Caco-2 (cell line): ENCODE measurements around the gene TAF15. TPM values are rescaled to one million over a fixed set of nuclear protein-coding genes. Genes with fewer than 3 reads are reported as not detected.

Source experiments
- BruUV-seq: library from RNA; stranded (reverse); fragments of 400-500 nt; replicated peaks from 2 replicates; lab custom pipeline; 2021; lab: Mats Ljungman, UMichigan
- CTCF ChIA-PET: fragments of 300-600 bp; sonication (Branson Sonifier 250); formaldehyde crosslinking; loops from one replicate; lab custom pipeline; 2022; ENCODE audit warnings: antibody characterized with exemption; lab: Charles Lee
- POLR2A ChIA-PET: fragments of 300-600 bp; sonication (Branson Sonifier 250); formaldehyde crosslinking; loops from one replicate; lab custom pipeline; 2022; ENCODE audit warnings: antibody characterized with exemption; lab: Charles Lee
- DNase-seq, 2 experiments: peaks; one replicate each; pipeline versions ENCODE4 v3.0.0 to v3.0.0-alpha.2; 2020 to 2022
- H3K27me3 ChIP-seq: replicated peaks from 2 replicates; pipeline ENCODE4 v1.6.0; 2011; ENCODE audit warnings: low read length; ENCODE audit not compliant: control insufficient read depth, insufficient read depth
- H3K36me3 ChIP-seq: 2 replicates; pipeline ENCODE4 v1.5.1; 2011; ENCODE audit warnings: low read length; ENCODE audit not compliant: control insufficient read depth, insufficient read depth
- H3K4me1 ChIP-seq: fragments of 250-450 bp; sonication (Bioruptor Pico); 2 replicates; pipeline ENCODE4 v1.5.1; 2020; ENCODE audit warnings: mild to moderate bottlenecking
- H3K4me3 ChIP-seq: 2 replicates; pipeline ENCODE4 v1.5.1; 2011; ENCODE audit warnings: low read depth, mild to moderate bottlenecking, control low read depth, low read length
- H3K9me3 ChIP-seq: fragments of 250-450 bp; sonication (Bioruptor Pico); 2 replicates; pipeline ENCODE4 v1.5.1; 2020; ENCODE audit warnings: mild to moderate bottlenecking, moderate library complexity
- H3K27ac Mint-ChIP-seq: one replicate; pipeline ENCODE4 v1.8.0; 2022; ENCODE audit warnings: mixed read lengths; ENCODE audit not compliant: unreplicated experiment
- H3K27me3 Mint-ChIP-seq: one replicate; pipeline ENCODE4 v1.8.0; 2022; ENCODE audit warnings: mixed read lengths; ENCODE audit not compliant: insufficient read depth, unreplicated experiment
- H3K36me3 Mint-ChIP-seq: one replicate; pipeline ENCODE4 v1.8.0; 2022; ENCODE audit warnings: mild to moderate bottlenecking, mixed read lengths; ENCODE audit not compliant: insufficient read depth, unreplicated experiment
- H3K4me1 Mint-ChIP-seq: one replicate; pipeline ENCODE4 v1.8.0; 2022; ENCODE audit warnings: low read depth, mixed read lengths; ENCODE audit not compliant: unreplicated experiment
- H3K4me3 Mint-ChIP-seq: one replicate; pipeline ENCODE4 v1.8.0; 2022; ENCODE audit warnings: mild to moderate bottlenecking, moderate library complexity, mixed read lengths; ENCODE audit not compliant: unreplicated experiment
- H3K9me3 Mint-ChIP-seq: one replicate; pipeline ENCODE4 v1.8.0; 2022; ENCODE audit warnings: mixed read lengths; ENCODE audit not compliant: unreplicated experiment
- CTCF ChIP-seq, 2 experiments: fragments of 200-600 bp in 1 of 2; IDR thresholded peaks; 1 replicate in 1 of 2; 2 replicates in 1 of 2; pipeline versions ENCODE4 v1.5.1 to v1.8.0; 2011 to 2022; ENCODE audit warnings: antibody characterized with exemption in 1 of 2, control low read depth in 1 of 2, inconsistent platforms in 1 of 2, low read depth in 1 of 2, low read length in 1 of 2, mild to moderate bottlenecking in 1 of 2, moderate library complexity in 1 of 2; ENCODE audit not compliant: insufficient read depth in 1 of 2, severe bottlenecking in 1 of 2, unreplicated experiment in 1 of 2
- intact Hi-C: fragments of 100-400 bp; cut with micrococcal nuclease; formaldehyde crosslinking; loops from one replicate; pipeline ENCODE4 v1.10.0; 2022; ENCODE audit not compliant: unreplicated experiment
- total RNA-seq: library from RNA; stranded (reverse); gene quantifications from 2 replicates; pipeline ENCODE4 v1.2.3, GENCODE V29; 2022

Gene TAF15
- total RNA-seq, 1 experiment from 2014 or later: 350 TPM

GRCh38 chr17:35844547-35844946 is 35.3 kb downstream of the TAF15 start:
- peaks cover 87% of the 10 kb centered on the region for H3K36me3 Mint-ChIP-seq
- Histone ChIP-seq H3K9me3 (no peaks in the 10 kb centered on the region), H3K4me1 (no peaks in the 10 kb centered on the region), H3K36me3 (peaks cover 3% of the 10 kb centered on the region), H3K4me3 (no peak overlapping the region), H3K27me3 (no peaks in the 10 kb centered on the region)
- H3K9me3 Mint-ChIP-seq: no peaks in the 10 kb centered on the region
- POLR2A ChIA-PET: no interaction called here
- intact Hi-C loops: no loop called here
- TF ChIP-seq CTCF (IDR thresholded peaks at IDR 0.05; ENCODE audit: insufficient read depth in 1 of 2, low read depth in 1 of 2, low read length in 1 of 2, severe bottlenecking in 1 of 2, unreplicated experiment in 1 of 2): no peak
- no peak for DNase-seq
- no peak overlapping the region for H3K4me3 Mint-ChIP-seq
- H3K27ac Mint-ChIP-seq: no peak overlapping the region
- BruUV-seq: TSS peak; percentile 90
- no peaks in the 10 kb centered on the region for H3K4me1 Mint-ChIP-seq
- H3K27me3 Mint-ChIP-seq: no peaks in the 10 kb centered on the region
- CTCF ChIA-PET: no interaction called here

GRCh38 chr17:35846055-35846809 is 36.9 kb downstream of the TAF15 start:
- Histone ChIP-seq H3K9me3 (no peaks in the 10 kb centered on the region), H3K27me3 (no peaks in the 10 kb centered on the region), H3K4me1 (no peaks in the 10 kb centered on the region), H3K4me3 (no peak overlapping the region), H3K36me3 (peaks cover 7% of the 10 kb centered on the region)
- DNase-seq: no peak
- Mint-ChIP-seq H3K36me3 (peaks cover 87% of the 10 kb centered on the region), H3K27me3 (no peaks in the 10 kb centered on the region), H3K4me1 (no peaks in the 10 kb centered on the region), H3K9me3 (no peaks in the 10 kb centered on the region), H3K27ac (no peak overlapping the region), H3K4me3 (no peak overlapping the region)
- CTCF ChIA-PET: interaction anchor here (1.1 kb wide), 1 partner anchor 60 kb away, joined by 3 read pairs; no protein-coding TSS in a partner anchor
- no peak for TF ChIP-seq CTCF (IDR thresholded peaks at IDR 0.05; ENCODE audit: insufficient read depth in 1 of 2, low read depth in 1 of 2, low read length in 1 of 2, severe bottlenecking in 1 of 2, unreplicated experiment in 1 of 2)
- POLR2A ChIA-PET: no interaction called here
- intact Hi-C loops: loop anchor here (5.0 kb wide), 1 partner anchor 86 kb away; the partner anchor contains the start of gene RDM1
- BruUV-seq: no TSS peak

GRCh38 chr17:35847006-35847405 is 37.7 kb downstream of the TAF15 start:
- intact Hi-C loops: loop anchor here (5.0 kb wide), 1 partner anchor 85 kb away; the partner anchor contains the start of gene RDM1
- POLR2A ChIA-PET: no interaction called here
- Mint-ChIP-seq H3K9me3 (no peaks in the 10 kb centered on the region), H3K27ac (no peak overlapping the region), H3K4me1 (no peaks in the 10 kb centered on the region), H3K4me3 (no peak overlapping the region), H3K27me3 (no peaks in the 10 kb centered on the region), H3K36me3 (peaks cover 84% of the 10 kb centered on the region)
- Histone ChIP-seq H3K36me3 (peaks cover 7% of the 10 kb centered on the region), H3K4me3 (no peak overlapping the region), H3K4me1 (no peaks in the 10 kb centered on the region), H3K9me3 (no peaks in the 10 kb centered on the region), H3K27me3 (no peaks in the 10 kb centered on the region)
- CTCF ChIA-PET: interaction anchor here (1.1 kb wide), 1 partner anchor 60 kb away, joined by 3 read pairs; no protein-coding TSS in a partner anchor
- no peak for TF ChIP-seq CTCF (IDR thresholded peaks at IDR 0.05; ENCODE audit: insufficient read depth in 1 of 2, low read depth in 1 of 2, low read length in 1 of 2, severe bottlenecking in 1 of 2, unreplicated experiment in 1 of 2)
- no peak for DNase-seq
- no TSS peak for BruUV-seq
